ENCODE data around the gene LCP1.

The LCP1 gene

GRCh38 chr13:46158983-46159382 is 23.0 kb downstream of the LCP1 start:
- no peak for DNase-seq (ENCODE audit: low read depth)

GRCh38 chr13:46158222-46158621 is 23.8 kb downstream of the LCP1 start:
- DNase-seq (ENCODE audit: low read depth), result no peak

- no peak for DNase-seq (ENCODE audit: low read depth)
Measured at GRCh38 chr13:46154136-46154801, 27.7 kb downstream of the LCP1 start.

GRCh38 chr13:46152627-46153328 is 29.2 kb downstream of the LCP1 start:
- DNase-seq (ENCODE audit: low read depth), result no peak

- DNase-seq (ENCODE audit: low read depth), result no peak
Measured at GRCh38 chr13:46150134-46150693, 31.8 kb downstream of the LCP1 start.

- DNase-seq (ENCODE audit: low read depth), result no peak
Measured at GRCh38 chr13:46149272-46150133, 32.5 kb downstream of the LCP1 start.

GRCh38 chr13:46146898-46147297 is 35.1 kb downstream of the LCP1 start:
- no peak for DNase-seq (ENCODE audit: low read depth)

GRCh38 chr13:46145950-46146349 is 36.0 kb downstream of the LCP1 start:
- DNase-seq (ENCODE audit: low read depth), result no peak

GRCh38 chr13:46145135-46145534 is 36.8 kb downstream of the LCP1 start:
- DNase-seq (ENCODE audit: low read depth), result no peak

GRCh38 chr13:46143184-46143701 is 38.7 kb downstream of the LCP1 start:
- DNase-seq (ENCODE audit: low read depth), result no peak

- DNase-seq (ENCODE audit: low read depth), result no peak
Measured at GRCh38 chr13:46142776-46143175, 39.2 kb downstream of the LCP1 start.

GRCh38 chr13:46140044-46140443 is 41.9 kb downstream of the LCP1 start:
- no peak for DNase-seq (ENCODE audit: low read depth)

GRCh38 chr13:46137627-46138317 is 44.2 kb downstream of the LCP1 start:
- no peak for DNase-seq (ENCODE audit: low read depth)

GRCh38 chr13:46136688-46137087 is 45.3 kb downstream of the LCP1 start:
- no peak for DNase-seq (ENCODE audit: low read depth)

GRCh38 chr13:46134961-46135522 is 46.9 kb downstream of the LCP1 start:
- no peak for DNase-seq (ENCODE audit: low read depth)

GRCh38 chr13:46134494-46134893 is 47.5 kb downstream of the LCP1 start:
- no peak for DNase-seq (ENCODE audit: low read depth)

- DNase-seq (ENCODE audit: low read depth), result no peak
Measured at GRCh38 chr13:46132109-46132508, 49.9 kb downstream of the LCP1 start.

GRCh38 chr13:46131705-46132104 is 50.3 kb downstream of the LCP1 start:
- no peak for DNase-seq (ENCODE audit: low read depth)

- DNase-seq (ENCODE audit: low read depth), result no peak
Measured at GRCh38 chr13:46129955-46130618, 51.9 kb downstream of the LCP1 start.

- DNase-seq (ENCODE audit: low read depth), result no peak
Measured at GRCh38 chr13:46129124-46129523, 52.9 kb downstream of the LCP1 start.
